ENCODE data around the gene CEP68.
"Not testable (repeated sequence)": the region's sequence is repeated elsewhere in the genome, so short reads cannot be mapped to it uniquely, and the experiment has no call there.

CEP68 gene

GRCh38 chr2:65056215-65057053, at the start of gene CEP68:
TSS of gene CEP68 (plus strand) at chr2:65056416. CDS start at chr2:65069445, 13,029 bp downstream.
- peak; percentile 98 for DNase-seq

GRCh38 chr2:65013776-65014175, 42.4 kb upstream of the CEP68 start:
- no peak for DNase-seq

- DNase-seq: no peak
Measured at GRCh38 chr2:65015731-65016130, 40.5 kb upstream of the CEP68 start.

GRCh38 chr2:65016789-65017188, 39.4 kb upstream of the CEP68 start:
- DNase-seq: no peak

GRCh38 chr2:65017335-65017734, 38.9 kb upstream of the CEP68 start:
- DNase-seq: no peak

- no peak for DNase-seq
Measured at GRCh38 chr2:65018141-65018582, 38.1 kb upstream of the CEP68 start.

GRCh38 chr2:65019010-65019409, 37.2 kb upstream of the CEP68 start:
- DNase-seq: no peak

- DNase-seq: no peak
Measured at GRCh38 chr2:65019675-65020195, 36.5 kb upstream of the CEP68 start.

GRCh38 chr2:65020251-65020650, 36.0 kb upstream of the CEP68 start:
- DNase-seq: not testable (repeated sequence)

- DNase-seq: no peak
Measured at GRCh38 chr2:65020943-65021528, 35.2 kb upstream of the CEP68 start.

- no peak for DNase-seq
Measured at GRCh38 chr2:65021709-65022108, 34.5 kb upstream of the CEP68 start.

GRCh38 chr2:65022189-65022588, 34.0 kb upstream of the CEP68 start:
- no peak for DNase-seq

GRCh38 chr2:65023742-65024141, 32.5 kb upstream of the CEP68 start:
- no peak for DNase-seq

- no peak for DNase-seq
Measured at GRCh38 chr2:65024149-65024829, 31.9 kb upstream of the CEP68 start.

- DNase-seq: no peak
Measured at GRCh38 chr2:65025453-65026123, 30.6 kb upstream of the CEP68 start.

- no peak for DNase-seq
Measured at GRCh38 chr2:65026154-65026553, 30.1 kb upstream of the CEP68 start.

GRCh38 chr2:65026704-65027464, 29.3 kb upstream of the CEP68 start:
- DNase-seq: no peak

- DNase-seq: no peak
Measured at GRCh38 chr2:65027616-65028244, 28.5 kb upstream of the CEP68 start.

- no peak for DNase-seq
Measured at GRCh38 chr2:65030476-65031332, 25.5 kb upstream of the CEP68 start.

- DNase-seq: no peak
Measured at GRCh38 chr2:65031341-65032018, 24.7 kb upstream of the CEP68 start.

Data from activated CD4-positive, alpha-beta T cell treated with anti-CD3 and anti-CD28 coated beads, Interleukin-2, amount 50 U/mL, for 16 hours (primary cell).